HepG2 (cell line): Measurements from ENCODE around the gene FHIT. TPM values are rescaled to one million over a fixed set of nuclear protein-coding genes. Genes with fewer than 3 reads are reported as not detected.
A peak's percentile ranks its signal among the peaks of the same experiment; 100 is the strongest.

ENCODE experiments used
- ATAC-seq: fragments of 200-7000 bp; cut with Tn5 transposase; 3 replicates; pipeline ENCODE4 v1.9.1; 2020; ENCODE audit warnings: mild to moderate bottlenecking, moderate library complexity
- BruUV-seq: library from RNA; stranded (reverse); fragments of 400-500 nt; replicated peaks from 2 replicates; lab custom pipeline; 2021; lab: Mats Ljungman, UMichigan
- CTCF ChIA-PET: fragments of 300-600 bp; formaldehyde crosslinking; extraction: SDS; loops from one replicate; lab custom pipeline; 2021; ENCODE audit warnings: low total read pairs, inconsistent platforms, low intra/inter-chr PET ratio; lab: Yijun Ruan, JAX
- POLR2A ChIA-PET: fragments of 350-600 bp; sonication (Branson Sonifier 250); formaldehyde crosslinking; loops from one replicate; lab custom pipeline; 2020; ENCODE audit warnings: antibody characterized with exemption, inconsistent platforms; lab: Yijun Ruan, JAX
- DNase-seq: peaks from one replicate; pipeline ENCODE4 v3.0.0-alpha.2; 2015; ENCODE audit warnings: low spot score
- FAIRE-seq: peaks from 3 replicates; lab custom pipeline; 2011; peaks lifted over from hg19 to GRCh38; lab: Jason Lieb, UNC
- H2AFZ ChIP-seq: one replicate; pipeline ENCODE4 v1.6.1; 2011; ENCODE audit warnings: low read length, inconsistent platforms
- H3K27ac ChIP-seq: fragments of 300-600 bp; 3 replicates; pipeline ENCODE4 v1.8.0; 2011; ENCODE audit warnings: mixed run types, mild to moderate bottlenecking, mixed read lengths, low read length, inconsistent platforms; ENCODE audit not compliant: insufficient read depth; ENCODE audit errors: extremely low read length
- H3K27me3 ChIP-seq, 2 experiments: fragments of 200-600 bp in 1 of 2; 2 replicates in 1 of 2; 3 replicates in 1 of 2; pipeline versions ENCODE4 v1.6.0 to v1.8.0; 2011; ENCODE audit warnings: low read length in 2 of 2, mild to moderate bottlenecking in 2 of 2, moderate library complexity in 2 of 2, inconsistent platforms in 1 of 2; ENCODE audit not compliant: insufficient read depth in 2 of 2, control insufficient read depth in 1 of 2
- H3K36me3 ChIP-seq, 2 experiments: fragments of 200-600 bp in 1 of 2; replicated peaks in 1 of 2; 2 replicates in 1 of 2; 3 replicates in 1 of 2; pipeline versions ENCODE4 v1.5.1 to v1.8.0; 2011; ENCODE audit warnings: low read length in 2 of 2, inconsistent platforms in 1 of 2; ENCODE audit not compliant: insufficient read depth in 2 of 2, control insufficient read depth in 1 of 2
- H3K4me1 ChIP-seq: 2 replicates; pipeline ENCODE4 v1.5.1; 2012; ENCODE audit warnings: low read length, inconsistent platforms; ENCODE audit not compliant: insufficient read depth
- H3K4me2 ChIP-seq: 2 replicates; pipeline ENCODE4 v1.6.0; 2011; ENCODE audit warnings: low read depth, low read length, inconsistent platforms
- H3K4me3 ChIP-seq, 3 experiments: fragments of 200-600 bp in 1 of 3; sonication (generic), shearing (Covaris generic) in 1 of 3; replicated peaks in 1 of 3; 2 replicates each; pipeline ENCODE4 v1.5.1; 2011 to 2016; ENCODE audit warnings: low read length in 3 of 3, inconsistent platforms in 2 of 3, low read depth in 2 of 3, mild to moderate bottlenecking in 2 of 3, control low read depth in 1 of 3, mixed read lengths in 1 of 3; ENCODE audit not compliant: insufficient read depth in 1 of 3
- H3K79me2 ChIP-seq: one replicate; pipeline ENCODE4 v1.6.1; 2011; ENCODE audit warnings: low read length, inconsistent platforms; ENCODE audit not compliant: insufficient read depth
- H3K9ac ChIP-seq: 2 replicates; pipeline ENCODE4 v1.6.0; 2011; ENCODE audit warnings: mild to moderate bottlenecking, low read depth, low read length, inconsistent platforms; ENCODE audit not compliant: insufficient read depth
- H3K9me3 ChIP-seq: 2 replicates; pipeline ENCODE4 v1.5.1; 2012; ENCODE audit warnings: mild to moderate bottlenecking, low read length
- H4K20me1 ChIP-seq: 2 replicates; pipeline ENCODE4 v1.6.0; 2011; ENCODE audit warnings: inconsistent platforms, mild to moderate bottlenecking, low read length, moderate library complexity; ENCODE audit not compliant: insufficient read depth
- CSRNP1 ChIP-seq: sonication (generic); formaldehyde crosslinking; IDR thresholded peaks from 2 replicates; pipeline ENCODE4 v1.8.1; 2023; ENCODE audit warnings: mild to moderate bottlenecking, missing genetic modification reagents
- MAFF ChIP-seq: IDR thresholded peaks from 2 replicates; pipeline ENCODE4 v1.6.1; 2011; ENCODE audit warnings: low read depth, low read length, improper control_type of control experiment
- MAFK ChIP-seq, 2 experiments: IDR thresholded peaks in 1 of 2; conservative IDR thresholded peaks in 1 of 2; 2 replicates each; pipeline ENCODE4 v1.6.1; 2011; ENCODE audit warnings: improper control_type of control experiment in 2 of 2, low read length in 2 of 2
- MEIS1 ChIP-seq: sonication (generic); formaldehyde crosslinking; IDR thresholded peaks from 2 replicates; pipeline ENCODE4 v1.9.0; 2021; ENCODE audit warnings: mild to moderate bottlenecking, missing genetic modification reagents, moderate library complexity, borderline replicate concordance
- SNAPC5 ChIP-seq: sonication (generic); formaldehyde crosslinking; IDR thresholded peaks from 2 replicates; pipeline ENCODE4 v1.8.1; 2023; ENCODE audit warnings: mild to moderate bottlenecking, missing genetic modification reagents, borderline replicate concordance
- TIGD3 ChIP-seq: sonication (generic); formaldehyde crosslinking; IDR thresholded peaks from 2 replicates; pipeline ENCODE4 v1.5.1; 2020; ENCODE audit warnings: mild to moderate bottlenecking, missing genetic modification reagents, borderline replicate concordance
- ZBTB38 ChIP-seq: sonication (generic); formaldehyde crosslinking; IDR thresholded peaks from 2 replicates; pipeline ENCODE4 v1.5.1; 2020; ENCODE audit warnings: mild to moderate bottlenecking, missing genetic modification reagents
- ZNF629 ChIP-seq: sonication (generic); formaldehyde crosslinking; conservative IDR thresholded peaks from 2 replicates; pipeline ENCODE4 v1.5.0; 2020; ENCODE audit warnings: missing genetic modification reagents
- WGBS: methylation state at CpG from one replicate; pipeline ENCODE4 v1.1.6; 2017; ENCODE audit warnings: low lambda C conversion rate; 5-methylcytosine and 5-hydroxymethylcytosine counted together
- in situ Hi-C: cut with HindIII; loops from 2 replicates; pipeline ENCODE4 v1.10.0; 2017; ENCODE audit warnings: low pct_unique_long_range_greater_than_20kb; ENCODE audit not compliant: extremely low pct_ligation_motif_present
- intact Hi-C: fragments of 100-400 bp; cut with micrococcal nuclease; formaldehyde crosslinking; loops from one replicate; pipeline ENCODE4 v1.10.0; 2022; ENCODE audit not compliant: unreplicated experiment
- polyA plus RNA-seq, 8 experiments: library from polyadenylated mRNA; depleted of rRNA in 3 of 8; stranded (reverse) in 7 of 8; unstranded in 1 of 8; fragments of >200 nt; fragmentation: Illumina TruSeq in 4 of 8; extraction: Trizol in 4 of 8; gene quantifications; 2 replicates each; pipeline versions ENCODE4 v1.2.1 to v1.2.3, GENCODE V29; 2011 to 2016; ENCODE audit warnings: low read depth in 4 of 8, missing spikeins in 1 of 8, mixed read lengths in 1 of 8; ENCODE audit not compliant: insufficient read depth in 1 of 8
- total RNA-seq, 5 experiments: library from RNA; depleted of rRNA; stranded (reverse); fragments of >200 nt; fragmentation: Illumina TruSeq; extraction: Trizol; gene quantifications; 2 replicates each; pipeline ENCODE4 v1.2.3, GENCODE V29; 2016; ENCODE audit warnings: low read depth in 1 of 5

The FHIT gene
- total and polyA plus RNA-seq, 2 of the 13 experiments (the other 11 are each of a cell fraction or from before 2014, with no cell fraction given), result 4.0 to 4.6 TPM

GRCh38 chr3:60835796-60836195 lies 415.5 kb downstream of the FHIT start:
- POLR2A ChIA-PET, result no interaction called here
- no peak for FAIRE-seq
- intact Hi-C loops, result no loop called here

GRCh38 chr3:60829058-60829457 lies 422.2 kb downstream of the FHIT start:
- in situ Hi-C loops, result no loop called here
- H3K4me2 ChIP-seq, result no peak overlapping the region
- DNase-seq (no peak), FAIRE-seq (no peak), ATAC-seq (no peak)
- no peak overlapping the region for H3K4me3 ChIP-seq
- TF ChIP-seq CSRNP1 (no peak), ZBTB38 (CRISPR knock-in tag) (no peak), ZNF629 (CRISPR knock-in tag) (no peak), MEIS1 (CRISPR knock-in tag) (no peak), SNAPC5 (no peak)
- POLR2A ChIA-PET, result no interaction called here
- H3K79me2 ChIP-seq, result no peaks in the 10 kb centered on the region
- H3K27me3 ChIP-seq, result no peaks in the 10 kb centered on the region
- no peaks in the 10 kb centered on the region for H3K36me3 ChIP-seq
- no peaks in the 10 kb centered on the region for H3K4me1 ChIP-seq
- CTCF ChIA-PET, result no interaction called here
- H3K27ac ChIP-seq, result no peak overlapping the region
- H4K20me1 ChIP-seq, result no peaks in the 10 kb centered on the region
- no peak overlapping the region for H2AFZ ChIP-seq
- BruUV-seq, result no TSS peak
- intact Hi-C loops, result no loop called here
- no peaks in the 10 kb centered on the region for H3K9me3 ChIP-seq
- WGBS, result 100% methylated on average over 1 of the region's 1 CpG
- no peak overlapping the region for H3K9ac ChIP-seq

More at GRCh38 chr3:60835796-60836195, 415.5 kb downstream of the FHIT start:
- BruUV-seq, result no TSS peak
- H3K9me3 ChIP-seq, result no peaks in the 10 kb centered on the region
- no peaks in the 10 kb centered on the region for H3K36me3 ChIP-seq
- H3K4me2 ChIP-seq, result no peak overlapping the region
- no peak overlapping the region for H3K4me3 ChIP-seq
- H3K79me2 ChIP-seq, result no peaks in the 10 kb centered on the region
- H4K20me1 ChIP-seq, result 0 out of 2 replicates have a peak, but pooled peaks cover 3% of the 10 kb centered on the region
- H3K27ac ChIP-seq, result no peak overlapping the region
- CTCF ChIA-PET, result no interaction called here
- no peak for ATAC-seq
- WGBS, result 74% methylated on average over 5 of the region's 5 CpGs
- peak; percentile 93 for TF ChIP-seq MAFF
- TF ChIP-seq TIGD3 (CRISPR knock-in tag), result no peak
- TF ChIP-seq MAFK (conservative IDR thresholded peaks at IDR 0.05 in 1 of 2, IDR thresholded peaks at IDR 0.05 in 1 of 2; ENCODE audit: low read length in 2 of 2), result peak; percentile 89 to 95
- H3K27me3 ChIP-seq, result peaks cover 0 to 3% of the 10 kb centered on the region in 2 experiments; a peak in 1 of 5 replicates
- in situ Hi-C loops, result no loop called here
- H2AFZ ChIP-seq, result no peak overlapping the region
- no peak for DNase-seq
- no peaks in the 10 kb centered on the region for H3K4me1 ChIP-seq
- H3K9ac ChIP-seq, result no peak overlapping the region
